Inflammatory macrophage (primary cell): ENCODE data around the gene RAB3D.
"Not testable (repeated sequence)": the region's sequence is repeated elsewhere in the genome, so short reads cannot be mapped to it uniquely, and the experiment has no call there.

Experiments used
- DNase-seq, 2 donors: peaks; one replicate each; pipeline ENCODE4 v3.0.0-alpha.2; 2020 to 2022
- total RNA-seq, 18 experiments: gene quantifications; one replicate each; lab custom pipeline; 2026; ENCODE audit warnings: mixed read lengths in 6 of 18, inconsistent platforms in 2 of 18; lab: John Stamatoyannopoulos, UW

The RAB3D gene, protein sequence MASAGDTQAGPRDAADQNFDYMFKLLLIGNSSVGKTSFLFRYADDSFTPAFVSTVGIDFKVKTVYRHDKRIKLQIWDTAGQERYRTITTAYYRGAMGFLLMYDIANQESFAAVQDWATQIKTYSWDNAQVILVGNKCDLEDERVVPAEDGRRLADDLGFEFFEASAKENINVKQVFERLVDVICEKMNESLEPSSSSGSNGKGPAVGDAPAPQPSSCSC
- 4.4 to 51.0 (median 22.6) reads per million in 18 experiments for total RNA-seq

DNA sequence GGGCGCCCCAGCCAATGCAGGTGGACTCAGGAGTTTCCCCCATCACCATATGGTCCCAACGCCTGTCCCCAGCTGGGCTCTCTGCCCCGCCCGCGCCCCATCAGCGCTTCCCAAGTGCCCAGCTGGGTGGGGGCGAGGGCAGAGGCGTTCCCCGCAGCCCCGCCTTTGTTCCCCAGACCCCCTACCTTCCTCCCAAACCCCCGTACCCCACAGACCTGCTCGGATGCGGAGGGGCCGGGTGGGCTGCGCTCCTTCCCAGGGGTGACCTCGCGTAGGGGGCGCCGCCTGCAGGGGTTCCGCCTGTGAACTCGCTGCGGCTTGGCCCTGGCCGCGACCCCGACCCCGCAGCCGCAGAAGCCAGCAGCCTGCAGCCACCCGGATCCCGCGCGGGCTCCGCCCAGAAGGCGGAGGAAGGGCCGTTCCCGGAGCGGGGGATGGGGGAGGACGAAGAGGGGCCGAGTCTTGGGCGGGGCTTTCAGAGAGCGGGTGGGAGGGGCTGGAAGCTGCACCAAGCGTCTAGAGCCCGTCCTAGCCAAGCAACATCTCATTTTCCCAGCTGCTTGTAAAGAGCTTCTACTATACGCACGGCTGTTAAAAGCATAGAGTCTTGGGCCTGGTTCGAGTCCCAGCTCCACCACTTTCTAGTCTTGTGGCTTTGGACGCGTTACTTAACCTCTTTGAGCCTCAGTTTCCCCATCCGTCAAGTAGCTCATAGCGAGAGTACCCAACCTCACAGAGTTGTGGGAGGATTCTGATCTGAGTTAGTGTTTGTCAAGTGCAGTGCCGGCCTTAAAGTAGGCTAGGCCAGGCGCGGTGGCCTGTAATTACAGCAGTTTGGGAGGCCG lies at the start of gene RAB3D:
Gene RAB3D, minus strand, starts transcription at position 404 of the 845 bp plus-strand sequence. CDS start 2,258 bp downstream, outside the sequence.
- DNase-seq, result peak; percentile 89 to 90

DNA sequence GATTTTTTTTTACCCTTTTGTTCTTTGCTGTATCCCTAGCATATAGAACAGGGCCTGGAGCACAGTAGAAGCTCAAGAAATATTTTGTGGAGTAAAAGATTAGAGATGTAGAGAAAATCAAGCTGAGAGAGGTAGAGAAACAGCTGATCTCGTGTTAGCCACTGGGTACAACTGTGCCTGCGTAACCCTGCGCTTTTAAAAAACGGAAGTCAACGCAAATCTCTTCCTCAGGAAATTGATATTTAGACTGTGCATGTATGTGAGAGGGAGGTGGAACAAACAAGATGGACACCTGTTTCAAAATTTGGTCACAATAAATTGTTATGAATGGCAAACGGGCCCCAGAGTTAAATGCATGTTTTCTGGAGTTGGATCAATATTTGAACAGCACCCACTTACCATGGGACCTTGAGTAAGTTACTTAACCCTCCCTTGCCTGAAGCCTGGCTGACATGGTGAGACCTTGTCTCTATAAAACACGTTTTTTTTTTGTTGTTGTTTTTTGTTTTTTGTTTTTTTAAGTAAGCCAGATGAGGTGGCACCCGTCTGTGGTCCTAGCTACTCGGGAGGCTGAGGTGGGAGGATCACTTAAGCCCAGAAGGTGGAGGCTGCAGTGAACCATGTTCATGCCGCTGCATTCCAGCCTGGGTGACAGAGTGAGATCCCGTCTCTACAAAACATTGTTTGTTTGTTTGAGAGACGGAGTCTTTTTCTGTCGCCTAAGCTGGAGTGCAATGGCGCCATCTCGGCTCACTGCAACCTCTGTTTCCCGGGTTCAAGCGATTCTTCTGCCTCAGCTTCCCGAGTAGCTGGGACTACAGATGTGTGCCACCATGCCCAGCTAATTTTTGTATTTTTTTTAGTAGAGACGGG lies 47.9 kb upstream of the RAB3D start:
- DNase-seq, result peak; percentile 66 to 76

DNA sequence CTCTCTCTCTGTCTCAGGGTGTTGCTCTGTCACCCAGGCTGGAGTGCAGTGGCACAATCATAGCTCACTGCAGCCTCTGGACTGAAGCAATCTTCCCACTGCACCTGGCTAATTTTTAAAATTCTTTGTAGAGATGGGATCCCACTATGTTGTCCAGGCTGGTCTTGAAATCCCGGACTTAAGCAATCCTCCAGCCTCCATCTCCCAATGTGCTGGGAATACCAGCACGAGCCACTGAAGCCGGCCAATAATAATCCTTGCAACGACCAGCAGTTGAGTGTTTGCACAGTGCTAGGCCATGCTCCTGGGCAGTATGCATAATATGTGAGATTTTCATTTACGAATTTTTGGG lies 45.3 kb upstream of the RAB3D start:
- no peak for DNase-seq

DNA sequence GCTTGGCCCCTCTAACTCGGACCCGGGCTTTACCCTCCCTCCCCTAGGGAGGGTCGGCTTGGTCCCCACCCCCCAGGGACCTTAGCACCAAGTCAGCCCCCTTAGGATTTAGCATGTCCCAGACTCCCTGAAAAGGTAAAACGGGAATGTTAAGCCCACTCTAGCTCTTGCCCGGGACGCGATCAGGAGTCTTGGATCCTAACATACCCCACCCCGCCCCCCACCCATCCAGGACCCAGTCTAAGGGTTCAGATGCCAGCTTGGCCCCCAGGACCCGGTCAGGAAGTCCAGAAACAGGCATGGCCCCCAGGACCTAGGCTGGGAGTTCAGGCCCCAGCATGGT lies 44.2 kb upstream of the RAB3D start:
- DNase-seq, result no peak

DNA sequence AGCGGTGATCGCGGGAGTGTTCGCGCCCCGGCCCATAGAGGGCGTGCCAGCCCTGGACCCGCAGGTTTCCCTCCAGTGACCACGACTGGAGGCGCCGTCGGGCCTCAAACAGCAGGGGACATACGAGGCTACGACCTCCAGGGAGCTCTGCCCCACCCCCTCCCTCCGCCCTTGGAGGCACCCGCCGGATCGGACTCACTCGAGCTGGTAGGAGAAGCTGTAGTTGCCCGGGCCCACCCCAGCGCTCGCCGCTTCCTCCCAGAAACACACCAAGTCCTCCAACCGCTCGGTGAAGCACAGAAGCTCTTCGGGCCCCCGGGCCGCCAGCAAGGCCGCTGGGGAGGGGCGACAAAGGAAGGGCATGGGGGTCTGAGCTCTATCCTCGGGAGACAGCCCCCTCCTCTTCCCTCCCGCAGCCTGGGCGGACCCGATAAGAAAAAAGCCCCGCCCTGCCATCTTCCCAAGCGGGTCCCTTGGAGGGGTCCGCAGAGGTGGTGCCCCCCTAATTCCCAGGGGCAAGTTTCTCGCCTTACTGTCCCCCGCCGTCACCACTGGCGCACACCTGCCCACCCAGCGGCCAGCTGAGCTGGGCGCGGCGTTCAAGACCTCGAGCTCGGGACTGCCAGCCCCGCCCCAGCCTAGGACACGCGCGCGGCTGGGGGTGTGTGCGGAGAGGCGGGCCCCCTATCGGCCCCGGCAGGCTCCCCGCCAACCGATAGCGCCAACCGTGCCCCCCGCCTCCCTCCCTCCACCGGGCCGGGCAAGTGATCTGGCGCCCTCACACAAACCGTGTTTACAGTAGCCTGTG lies 43.6 kb upstream of the RAB3D start:
- DNase-seq, result peak; percentile 46 to 56

DNA sequence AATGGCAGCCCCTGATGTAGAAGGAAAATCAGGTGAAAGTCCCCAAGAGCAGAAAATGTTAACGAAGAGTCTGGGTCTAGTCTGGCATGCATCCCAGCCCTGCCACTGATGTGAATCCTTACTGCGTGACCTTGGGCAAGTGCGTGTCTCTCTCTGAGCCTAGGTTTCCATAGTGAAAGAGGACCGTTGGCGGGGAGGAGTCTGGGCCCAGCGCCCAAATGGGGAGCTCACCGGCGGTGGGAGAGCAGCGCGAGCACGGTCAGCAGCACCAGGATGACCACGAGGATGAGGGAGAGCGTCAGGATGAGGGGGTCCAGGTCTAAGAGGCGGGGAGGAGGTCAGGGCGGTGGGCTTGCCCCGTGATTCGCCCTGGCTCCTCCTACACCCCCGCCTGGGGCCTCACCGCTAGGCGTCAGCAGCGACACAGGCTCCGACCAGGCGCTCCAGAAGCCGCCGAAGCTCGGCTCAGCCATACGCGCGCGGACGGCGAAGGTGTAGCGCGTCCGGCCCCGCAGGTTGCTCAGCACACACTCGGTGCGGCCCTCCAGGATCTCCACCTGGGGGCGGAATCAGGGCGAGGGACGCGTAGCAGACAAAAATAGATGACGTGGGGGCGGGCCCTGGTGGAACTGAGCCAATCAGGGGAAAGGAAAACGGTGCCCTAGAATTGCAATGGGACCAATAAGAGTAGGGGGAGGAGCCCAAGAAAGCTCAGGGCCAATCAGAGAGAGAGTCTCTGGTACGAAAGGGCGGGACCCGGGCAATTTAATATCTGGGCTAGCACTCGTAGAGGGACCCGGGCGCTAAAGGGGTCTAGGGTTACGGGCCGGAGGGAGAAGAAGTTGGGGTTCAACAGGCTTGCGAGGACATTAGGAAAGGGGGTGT lies 41.4 kb upstream of the RAB3D start:
- DNase-seq, result peak; percentile 94 to 95

DNA sequence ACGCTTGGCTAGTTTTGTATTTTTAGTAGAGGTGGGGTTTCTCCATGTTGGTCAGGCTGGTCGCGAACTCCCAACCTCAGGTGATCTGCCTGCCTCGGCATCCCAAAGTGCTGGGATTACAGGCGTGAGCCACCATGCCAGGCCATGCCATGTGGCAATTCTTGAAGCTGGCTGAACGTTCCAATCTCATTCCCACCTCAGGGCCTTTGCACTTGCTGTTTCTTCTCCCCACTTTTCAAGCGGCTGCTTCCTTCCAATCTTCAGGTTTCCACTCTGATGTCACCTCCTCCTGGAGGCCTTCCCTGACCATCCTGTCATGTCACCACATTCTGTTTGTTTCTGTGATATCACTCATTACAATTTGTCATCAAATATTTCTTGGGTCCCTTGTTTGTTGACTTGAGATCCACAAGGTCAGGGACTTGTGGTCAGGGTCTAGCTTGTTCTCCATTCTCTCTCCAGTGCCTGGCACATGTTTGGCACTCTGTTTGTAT lies 40.4 kb upstream of the RAB3D start:
- no peak for DNase-seq

DNA sequence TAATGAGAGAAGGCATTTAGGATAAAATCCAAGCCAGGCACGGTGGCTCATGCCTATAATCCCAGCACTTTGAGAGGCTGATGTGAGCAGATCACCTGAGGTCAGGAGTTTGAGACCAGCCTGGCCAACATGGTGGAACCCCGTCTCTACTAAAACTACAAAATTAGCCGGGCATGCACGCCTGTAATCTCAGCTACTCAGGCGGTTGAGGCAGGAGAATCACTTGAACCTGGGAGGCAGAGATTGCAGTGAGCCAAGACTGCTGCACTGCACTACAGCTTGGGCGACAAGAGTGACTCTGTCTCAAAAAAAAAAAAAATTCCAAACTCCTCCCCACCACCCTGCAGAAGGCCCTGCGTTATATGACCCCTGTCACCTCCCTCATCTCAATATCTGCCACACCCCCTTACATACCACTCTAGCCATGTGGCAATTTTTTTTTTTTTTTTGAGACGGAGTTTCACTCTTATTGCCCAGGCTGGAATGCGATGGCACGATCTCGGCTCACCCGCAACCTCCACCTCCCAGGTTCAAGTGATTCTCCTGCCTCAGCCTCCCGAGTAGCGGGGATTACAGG lies 39.9 kb upstream of the RAB3D start:
- not testable (repeated sequence) for DNase-seq

DNA sequence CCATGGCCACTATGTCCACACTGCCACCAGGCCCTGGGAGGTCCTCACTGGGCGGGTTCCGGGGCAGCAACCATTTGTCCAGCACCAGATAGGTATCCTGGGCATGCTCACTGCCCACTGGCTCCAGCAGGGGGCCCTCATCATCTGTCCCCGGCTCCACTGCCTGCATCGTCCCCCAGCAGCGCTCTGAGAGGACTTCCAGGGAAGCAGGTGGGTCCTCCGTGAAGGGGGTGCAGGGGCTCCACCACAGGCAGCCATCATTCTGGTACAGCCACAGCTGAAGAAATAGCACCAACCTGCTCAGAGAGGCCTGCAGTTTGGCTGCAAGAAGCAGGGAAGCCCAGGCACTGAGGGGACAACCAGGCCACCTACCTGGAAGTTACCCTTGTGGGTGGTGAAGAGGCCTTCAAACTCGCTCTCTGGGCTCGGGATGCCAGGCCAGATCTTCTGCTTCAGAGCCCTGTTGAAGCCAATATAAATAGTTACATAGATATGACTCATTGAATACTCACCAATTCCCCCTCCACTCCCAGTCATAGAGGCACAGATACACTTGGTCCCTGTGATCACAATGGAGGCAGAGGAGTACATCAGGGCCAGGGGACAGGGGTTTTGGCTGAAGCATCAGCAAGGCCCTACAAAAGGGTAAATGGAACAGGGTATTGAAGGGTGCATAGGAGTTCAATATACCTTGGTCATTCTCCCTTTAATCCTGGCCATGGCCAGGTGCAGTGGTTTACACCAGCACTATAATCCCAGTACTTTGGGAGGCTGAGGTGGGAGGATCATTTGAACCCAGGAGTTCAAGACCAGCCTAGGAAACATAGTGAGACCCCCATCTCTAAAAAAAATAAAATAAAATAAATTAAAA lies 39.1 kb upstream of the RAB3D start:
- peak in 1 of 2 donors; percentile 42 for DNase-seq

DNA sequence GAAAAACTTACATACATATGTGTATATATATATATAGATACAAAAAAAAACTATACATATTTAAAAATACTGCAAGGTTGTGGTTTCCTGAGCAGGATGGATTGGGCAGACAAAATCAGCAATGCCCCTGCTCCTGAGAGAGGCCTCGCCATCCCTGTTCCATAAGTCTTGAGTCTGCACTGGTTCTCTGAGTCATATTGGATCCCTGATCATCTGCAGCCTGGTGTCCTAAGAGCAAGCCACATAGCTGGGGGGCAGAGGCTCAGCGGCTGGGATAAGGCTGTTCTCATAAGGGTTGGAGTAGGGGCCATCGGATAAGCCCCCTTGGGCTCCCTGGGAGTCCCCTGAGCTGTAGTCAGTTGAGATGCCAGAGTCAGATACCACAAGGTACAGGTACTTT lies 38.3 kb upstream of the RAB3D start:
- no peak for DNase-seq

DNA sequence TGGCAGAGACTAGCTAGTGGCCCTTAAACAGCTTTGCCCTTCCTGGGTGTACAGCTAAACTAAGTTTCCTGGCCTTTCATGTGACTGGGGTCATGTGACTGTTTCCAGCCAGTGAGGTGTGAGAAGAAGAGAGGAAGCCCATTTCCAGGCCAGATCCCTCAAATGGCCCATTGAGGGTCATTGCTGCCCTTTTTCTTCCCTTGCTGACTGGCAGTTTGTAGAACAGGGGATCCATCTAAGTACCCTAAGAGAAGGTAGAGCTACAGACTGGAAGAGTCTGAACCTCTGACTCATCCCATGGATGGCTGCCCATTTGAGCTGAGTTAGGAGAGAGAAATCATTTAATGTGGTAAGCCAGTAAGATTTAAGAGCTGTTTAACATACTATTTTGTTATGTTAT lies 37.8 kb upstream of the RAB3D start:
- peak; percentile 73 to 76 for DNase-seq

DNA sequence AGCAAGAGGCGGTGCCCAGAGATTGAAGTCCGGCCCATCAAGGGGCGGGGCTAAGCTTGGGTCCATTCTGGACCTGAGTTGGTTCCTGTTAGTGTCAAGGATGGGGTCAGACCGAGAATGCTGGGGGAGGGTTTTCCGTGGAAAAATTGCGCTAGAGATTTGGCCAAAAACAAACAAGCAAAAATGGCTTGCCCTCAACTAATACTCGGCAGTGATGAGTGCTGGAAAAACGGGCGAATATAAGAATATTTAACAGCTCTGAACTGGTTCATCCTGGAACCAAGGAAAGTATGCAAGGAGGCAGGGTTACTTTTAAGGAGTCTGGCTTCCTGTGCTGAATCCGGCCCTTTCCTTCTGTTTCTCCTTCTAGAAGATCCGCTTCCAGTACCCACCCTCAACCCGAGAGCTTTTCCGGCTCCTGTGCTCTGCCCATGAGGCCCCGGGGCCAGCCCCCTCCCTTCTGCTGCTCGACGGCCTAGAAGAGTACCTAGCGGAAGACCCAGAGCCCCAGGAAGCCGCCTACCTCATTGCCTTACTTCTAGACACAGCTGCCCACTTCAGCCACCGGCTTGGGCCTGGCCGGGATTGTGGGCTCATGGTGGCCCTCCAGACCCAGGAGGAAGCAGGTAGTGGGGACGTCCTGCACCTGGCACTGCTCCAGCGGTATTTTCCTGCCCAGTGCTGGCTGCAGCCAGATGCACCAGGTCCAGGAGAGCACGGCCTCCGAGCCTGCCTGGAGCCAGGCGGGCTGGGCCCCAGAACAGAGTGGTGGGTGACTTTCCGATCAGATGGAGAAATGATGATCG lies 35.9 kb upstream of the RAB3D start:
- peak; percentile 23 to 34 for DNase-seq

DNA sequence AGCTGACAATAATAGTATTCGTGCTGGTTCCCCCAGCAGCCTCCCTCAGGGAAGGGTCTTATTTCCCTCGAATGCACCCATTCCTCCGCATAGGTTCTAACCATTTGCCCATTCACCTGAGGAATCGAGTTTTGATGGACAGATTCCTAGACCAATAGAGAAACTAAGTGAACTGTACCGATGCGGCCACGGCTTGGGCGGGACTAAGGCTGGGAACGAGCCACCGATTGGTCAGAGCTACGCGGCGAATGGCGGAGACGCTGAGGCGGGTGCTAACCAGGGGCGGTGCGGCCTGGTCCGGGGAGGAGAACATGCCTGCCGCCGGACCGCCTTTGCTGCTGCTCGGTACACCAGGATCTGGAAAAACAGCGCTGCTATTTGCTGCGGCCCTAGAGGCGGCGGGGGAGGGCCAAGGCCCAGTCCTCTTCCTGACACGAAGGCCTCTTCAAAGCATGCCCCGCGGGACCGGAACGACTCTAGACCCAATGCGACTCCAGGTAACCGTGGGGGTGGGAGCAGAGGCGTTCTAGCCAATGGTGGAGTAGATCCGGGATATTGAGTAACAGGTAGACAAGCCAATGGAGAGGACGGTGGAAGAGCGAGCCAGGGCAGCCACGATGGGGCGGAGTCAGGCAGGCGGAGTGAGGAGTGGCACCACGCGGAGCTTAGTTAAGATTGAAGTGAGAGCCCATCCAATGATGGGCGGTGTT lies 35.1 kb upstream of the RAB3D start, which contains the start of gene SWSAP1:
Gene SWSAP1, plus strand, starts transcription at position 234 of the 710 bp plus-strand sequence. Its CDS starts 15 bp downstream, at position 249.
- DNase-seq, result peak; percentile 100

DNA sequence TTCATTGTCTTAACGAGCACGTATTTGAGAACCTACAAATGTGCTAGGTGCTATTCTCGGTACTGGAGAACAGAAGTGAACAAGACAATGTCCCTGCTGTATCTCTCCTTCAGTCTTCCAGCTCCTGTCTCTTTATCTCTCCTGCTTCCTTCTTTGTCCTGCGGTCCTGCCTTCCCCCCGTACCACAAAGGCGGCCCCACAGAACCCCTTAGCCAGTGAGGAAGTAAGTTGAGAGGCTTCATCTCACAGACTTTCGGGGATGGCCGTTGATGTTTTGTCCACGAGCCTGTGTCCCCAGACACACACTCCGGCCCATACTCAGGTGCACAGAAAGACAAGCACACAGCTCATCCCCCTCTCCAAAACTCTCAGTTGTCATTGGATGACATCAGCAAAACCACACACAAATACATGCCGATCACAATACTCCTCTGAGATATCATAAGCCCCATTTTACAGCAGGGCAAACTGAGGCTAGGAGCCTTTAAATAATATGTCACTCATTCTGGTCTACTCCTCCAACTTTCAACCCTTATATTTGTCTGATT lies 34.5 kb upstream of the RAB3D start:
- DNase-seq, result peak in 1 of 2 donors; percentile 17

DNA sequence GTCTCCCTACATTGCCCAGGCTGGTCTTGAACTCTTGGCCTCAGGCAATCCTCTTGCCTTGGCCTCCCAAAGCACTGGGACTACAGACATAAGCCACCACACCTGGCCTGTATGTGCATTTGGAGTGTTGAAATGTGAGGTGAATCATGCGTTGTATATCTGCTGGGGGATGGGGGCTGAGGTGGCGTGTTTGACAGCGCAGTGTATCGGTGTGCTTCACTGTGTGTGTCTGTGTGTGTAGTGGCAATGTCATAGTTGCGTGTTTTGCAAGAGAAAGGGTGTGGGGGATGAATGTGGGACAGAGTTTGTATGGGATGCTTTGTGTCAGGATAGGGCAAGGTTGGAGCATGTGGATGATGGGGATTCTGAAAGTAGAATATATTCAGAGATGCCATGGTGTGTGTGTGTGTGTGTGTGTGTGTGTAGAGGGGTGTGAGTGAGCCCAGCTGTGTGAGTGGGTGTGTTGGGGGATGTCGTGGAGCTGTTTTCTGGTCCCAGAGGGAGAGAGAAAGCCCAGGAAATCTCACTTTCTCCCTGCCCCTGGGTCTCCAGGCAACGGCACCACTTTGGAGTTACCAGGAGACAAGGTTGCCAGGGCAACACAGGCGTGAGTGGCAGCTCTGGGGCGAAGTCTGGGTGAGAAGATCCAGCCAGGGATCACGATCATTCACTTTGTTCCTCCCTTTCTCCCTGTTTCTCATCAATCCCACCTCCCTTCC lies 33.9 kb upstream of the RAB3D start:
- no peak for DNase-seq

DNA sequence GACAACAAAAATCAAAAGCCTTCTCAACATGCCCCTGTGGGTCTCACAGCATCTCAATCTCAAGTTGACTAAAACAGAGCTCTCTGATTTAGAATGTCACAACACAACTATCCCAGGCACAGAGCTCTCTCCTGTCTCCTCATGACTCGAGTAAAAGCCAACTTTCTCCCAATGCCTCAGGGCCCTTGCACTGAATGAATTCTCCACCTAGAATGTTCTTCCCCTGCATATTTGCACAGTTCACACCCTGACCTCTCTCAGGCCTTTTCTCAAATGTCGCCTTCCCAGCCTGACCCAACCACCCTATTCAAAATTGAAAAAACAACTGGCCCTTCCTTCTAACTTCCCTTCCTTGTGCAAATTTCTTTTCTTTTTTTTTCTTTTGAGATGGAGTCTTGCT lies 31.3 kb upstream of the RAB3D start:
- DNase-seq, result no peak

DNA sequence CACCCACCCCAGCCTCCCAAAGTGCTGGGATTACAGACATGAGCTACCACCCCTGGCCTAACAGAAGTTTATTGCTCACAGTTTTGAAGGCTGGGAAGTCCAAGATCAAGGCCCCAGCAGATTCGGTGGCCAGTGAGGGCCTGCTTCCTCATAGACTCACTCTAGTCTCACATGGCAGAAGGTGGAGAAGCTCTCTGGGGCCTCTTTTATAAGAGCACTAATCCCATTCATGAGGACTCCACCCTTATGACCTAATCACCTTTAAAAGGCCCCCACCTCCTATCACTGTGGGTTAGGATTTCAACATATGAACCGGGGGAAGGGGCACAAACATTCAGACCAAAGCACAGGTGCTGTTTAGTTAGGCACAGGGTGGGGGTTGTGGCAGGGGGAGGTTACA lies 28.1 kb upstream of the RAB3D start:
- no peak for DNase-seq
